Neural progenitor cell (in vitro differentiated cells): ENCODE data around the gene NT5C3A. TPM values are rescaled to one million over a fixed set of nuclear protein-coding genes. Genes with fewer than 3 reads are reported as not detected.
"Not testable (repeated sequence)": the region's sequence is repeated elsewhere in the genome, so short reads cannot be mapped to it uniquely, and the experiment has no call there.

Experiments used
- DNase-seq: peaks from one replicate; pipeline ENCODE4 v3.0.0-alpha.2; 2016; ENCODE audit warnings: low spot score
- H2AFZ ChIP-seq: fragments of 200-600 bp; sonication (generic); replicated peaks from 2 replicates; pipeline ENCODE4 v1.6.1; 2016; ENCODE audit warnings: antibody characterized with exemption
- H3F3A ChIP-seq: fragments of 200-600 bp; sonication (generic); 2 replicates; pipeline ENCODE4 v1.6.1; 2016; ENCODE audit warnings: antibody characterized with exemption, low read depth
- H3K27ac ChIP-seq: fragments of 200-600 bp; sonication (generic); 2 replicates; pipeline ENCODE4 v1.5.1; 2016; ENCODE audit warnings: mild to moderate bottlenecking
- H3K27me3 ChIP-seq: fragments of 200-600 bp; sonication (generic); 2 replicates; pipeline ENCODE4 v1.6.1; 2016; ENCODE audit warnings: mild to moderate bottlenecking, moderate library complexity
- H3K36me3 ChIP-seq: fragments of 200-600 bp; sonication (generic); 2 replicates; pipeline ENCODE4 v1.5.1; 2016
- H3K4me1 ChIP-seq: fragments of 200-600 bp; sonication (generic); 2 replicates; pipeline ENCODE4 v1.6.1; 2016; ENCODE audit warnings: mixed run types
- H3K4me2 ChIP-seq: fragments of 200-600 bp; sonication (generic); 2 replicates; pipeline ENCODE4 v1.6.1; 2016
- H3K4me3 ChIP-seq: fragments of 200-600 bp; sonication (generic); 2 replicates; pipeline ENCODE4 v1.5.1; 2016
- H3K79me2 ChIP-seq: fragments of 200-600 bp; sonication (generic); 2 replicates; pipeline ENCODE4 v1.6.1; 2016; ENCODE audit warnings: low read depth
- H3K9ac ChIP-seq: fragments of 200-600 bp; sonication (generic); 2 replicates; pipeline ENCODE4 v1.6.1; 2016
- H3K9me3 ChIP-seq: fragments of 200-600 bp; sonication (generic); 2 replicates; pipeline ENCODE4 v1.5.1; 2016; ENCODE audit warnings: low read depth
- H4K20me1 ChIP-seq: fragments of 200-600 bp; sonication (generic); 2 replicates; pipeline ENCODE4 v1.6.1; 2016; ENCODE audit warnings: low read depth
- H3K27ac Mint-ChIP-seq: 3 replicates; pipeline ENCODE4 v1.8.0; 2021; ENCODE audit warnings: mixed read lengths
- H3K27me3 Mint-ChIP-seq: 2 replicates; pipeline ENCODE4 v1.8.0; 2022; ENCODE audit warnings: low read depth, mild to moderate bottlenecking, inconsistent platforms, moderate library complexity, mixed read lengths; ENCODE audit not compliant: insufficient read depth
- H3K36me3 Mint-ChIP-seq: 3 replicates; pipeline ENCODE4 v1.8.0; 2021; ENCODE audit warnings: mixed read lengths
- H3K4me1 Mint-ChIP-seq: 3 replicates; pipeline ENCODE4 v1.8.0; 2021; ENCODE audit warnings: mixed read lengths
- H3K4me3 Mint-ChIP-seq: 3 replicates; pipeline ENCODE4 v1.8.0; 2021; ENCODE audit warnings: mild to moderate bottlenecking, moderate library complexity, mixed read lengths
- H3K9me3 Mint-ChIP-seq: 3 replicates; pipeline ENCODE4 v1.8.0; 2020; ENCODE audit warnings: mixed read lengths
- EZH2 ChIP-seq: fragments of 200-600 bp; sonication (generic); IDR thresholded peaks from 2 replicates; pipeline ENCODE4 v1.6.1; 2017; ENCODE audit warnings: antibody characterized with exemption, mild to moderate bottlenecking, moderate library complexity
- EZH2phosphoT487 ChIP-seq: fragments of 200-600 bp; sonication (generic); IDR thresholded peaks from 2 replicates; pipeline ENCODE4 v1.6.1; 2017; ENCODE audit warnings: antibody characterized with exemption
- total RNA-seq: library from RNA; depleted of rRNA; stranded (reverse); fragments of >200 nt; gene quantifications from 2 replicates; pipeline ENCODE4 v1.2.3, GENCODE V29; 2015; ENCODE audit warnings: low replicate concordance
- TF ChIP-seq, protein P1 (sequence below): fragments of 200-600 bp; sonication (generic); IDR thresholded peaks from 2 replicates; pipeline ENCODE4 v1.5.1; 2017; ENCODE audit warnings: antibody characterized with exemption, mild to moderate bottlenecking

Gene NT5C3A
- total RNA-seq, 1 donor from 2014 or later, result 72.1 TPM

DNA sequence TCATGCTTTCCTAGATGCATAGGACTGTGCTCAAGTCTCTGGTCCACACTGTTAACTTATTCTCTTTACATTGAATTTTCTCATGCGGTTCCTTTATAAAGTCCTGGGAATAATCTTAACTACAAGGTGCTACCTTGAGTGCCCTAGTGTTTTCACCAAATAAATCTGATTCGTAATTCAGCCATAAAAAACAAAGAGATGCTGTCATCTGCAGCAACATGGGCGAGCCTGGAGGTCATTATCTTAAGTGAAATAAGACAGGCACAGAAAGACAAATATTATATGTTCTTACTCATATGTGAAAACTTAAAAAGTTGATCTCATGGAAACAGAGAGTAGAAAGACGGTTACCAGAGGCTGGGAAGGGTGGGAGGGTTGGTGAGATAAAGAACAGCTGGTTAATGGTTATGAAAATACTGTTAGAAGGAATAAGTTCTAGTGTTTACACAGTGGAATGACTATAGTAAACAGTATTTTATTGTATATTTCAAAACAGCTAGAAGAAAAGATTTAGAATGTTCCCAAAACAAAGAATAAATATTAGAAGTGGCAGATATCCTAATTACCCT, 38.3 kb downstream of the NT5C3A start:
- Histone ChIP-seq H3K4me3 (no peak overlapping the region), H2AFZ (no peak overlapping the region), H3F3A (no peaks in the 10 kb centered on the region), H3K27ac (no peak overlapping the region), H4K20me1 (no peaks in the 10 kb centered on the region), H3K4me1 (no peaks in the 10 kb centered on the region), H3K9me3 (no peaks in the 10 kb centered on the region), H3K36me3 (peaks cover 6% of the 10 kb centered on the region), H3K27me3 (no peaks in the 10 kb centered on the region), H3K9ac (no peak overlapping the region), H3K4me2 (no peak overlapping the region), H3K79me2 (peaks cover 2% of the 10 kb centered on the region)
- H3K9me3 Mint-ChIP-seq, result no peaks in the 10 kb centered on the region
- no peak overlapping the region for H3K27ac Mint-ChIP-seq
- H3K4me1 Mint-ChIP-seq, result no peaks in the 10 kb centered on the region
- no peaks in the 10 kb centered on the region for H3K27me3 Mint-ChIP-seq
- no peak overlapping the region for H3K4me3 Mint-ChIP-seq
- H3K36me3 Mint-ChIP-seq, result peaks cover 9% of the 10 kb centered on the region
- no peak for TF ChIP-seq EZH2phosphoT487
- TF ChIP-seq, protein P1, sequence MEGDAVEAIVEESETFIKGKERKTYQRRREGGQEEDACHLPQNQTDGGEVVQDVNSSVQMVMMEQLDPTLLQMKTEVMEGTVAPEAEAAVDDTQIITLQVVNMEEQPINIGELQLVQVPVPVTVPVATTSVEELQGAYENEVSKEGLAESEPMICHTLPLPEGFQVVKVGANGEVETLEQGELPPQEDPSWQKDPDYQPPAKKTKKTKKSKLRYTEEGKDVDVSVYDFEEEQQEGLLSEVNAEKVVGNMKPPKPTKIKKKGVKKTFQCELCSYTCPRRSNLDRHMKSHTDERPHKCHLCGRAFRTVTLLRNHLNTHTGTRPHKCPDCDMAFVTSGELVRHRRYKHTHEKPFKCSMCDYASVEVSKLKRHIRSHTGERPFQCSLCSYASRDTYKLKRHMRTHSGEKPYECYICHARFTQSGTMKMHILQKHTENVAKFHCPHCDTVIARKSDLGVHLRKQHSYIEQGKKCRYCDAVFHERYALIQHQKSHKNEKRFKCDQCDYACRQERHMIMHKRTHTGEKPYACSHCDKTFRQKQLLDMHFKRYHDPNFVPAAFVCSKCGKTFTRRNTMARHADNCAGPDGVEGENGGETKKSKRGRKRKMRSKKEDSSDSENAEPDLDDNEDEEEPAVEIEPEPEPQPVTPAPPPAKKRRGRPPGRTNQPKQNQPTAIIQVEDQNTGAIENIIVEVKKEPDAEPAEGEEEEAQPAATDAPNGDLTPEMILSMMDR, result no peak
- TF ChIP-seq EZH2, result no peak
- DNase-seq, result no peak

DNA sequence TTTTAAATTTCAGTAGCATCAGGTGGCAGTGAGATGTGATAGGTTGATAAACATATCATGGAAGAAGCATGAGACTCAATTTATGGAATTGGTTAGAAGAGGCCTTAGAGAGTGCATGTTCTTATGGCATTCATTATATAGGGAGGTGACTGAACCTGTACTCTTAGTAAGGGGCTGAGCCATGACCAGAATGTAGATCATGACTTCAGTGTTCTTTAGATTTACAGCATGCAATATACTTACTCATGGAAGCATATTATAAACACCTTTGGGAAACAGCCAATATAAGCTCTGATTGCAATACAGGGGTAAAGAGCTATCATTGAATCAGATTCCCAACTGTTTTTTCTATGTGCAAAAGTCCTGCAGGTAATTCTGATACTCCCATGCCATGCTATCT, 50.2 kb downstream of the NT5C3A start:
- peaks cover 2% of the 10 kb centered on the region for H3K27me3 Mint-ChIP-seq
- H3K4me1 ChIP-seq, result no peaks in the 10 kb centered on the region
- H2AFZ ChIP-seq, result no peak overlapping the region
- no peak overlapping the region for H3K27ac Mint-ChIP-seq
- H3K4me2 ChIP-seq, result no peak overlapping the region
- no peak for DNase-seq
- H3K27me3 ChIP-seq, result no peaks in the 10 kb centered on the region
- H3K27ac ChIP-seq, result no peak overlapping the region
- no peaks in the 10 kb centered on the region for H3K79me2 ChIP-seq
- no peaks in the 10 kb centered on the region for H4K20me1 ChIP-seq
- H3F3A ChIP-seq, result no peaks in the 10 kb centered on the region
- peaks cover 3% of the 10 kb centered on the region for H3K36me3 ChIP-seq
- no peaks in the 10 kb centered on the region for H3K4me1 Mint-ChIP-seq
- H3K9ac ChIP-seq, result no peak overlapping the region
- no peak overlapping the region for H3K4me3 ChIP-seq
- H3K9me3 ChIP-seq, result no peaks in the 10 kb centered on the region
- peaks cover 31% of the 10 kb centered on the region for H3K36me3 Mint-ChIP-seq
- no peak overlapping the region for H3K4me3 Mint-ChIP-seq
- TF ChIP-seq EZH2phosphoT487 (no peak), EZH2 (no peak)
- TF ChIP-seq, protein P1, result no peak
- no peaks in the 10 kb centered on the region for H3K9me3 Mint-ChIP-seq

DNA sequence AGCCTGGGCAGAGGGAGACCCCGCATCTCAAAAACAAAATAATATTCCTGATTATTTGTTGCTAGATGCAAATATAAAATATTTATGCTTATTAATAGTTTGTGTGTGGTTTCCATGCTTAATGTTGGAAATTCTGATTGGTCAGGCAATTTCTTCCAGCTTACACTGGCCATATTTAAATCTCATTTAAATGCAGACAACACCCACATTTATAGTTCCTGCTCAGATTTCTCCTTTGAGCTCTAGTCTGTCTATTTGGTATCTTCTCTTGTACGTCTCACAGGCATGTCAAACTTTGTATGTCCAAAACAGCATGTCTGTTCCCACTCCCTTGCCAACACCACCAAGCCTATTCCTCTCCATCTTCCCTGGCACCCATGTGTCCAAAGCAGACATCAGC, 52.8 kb downstream of the NT5C3A start:
- DNase-seq, result no peak

DNA sequence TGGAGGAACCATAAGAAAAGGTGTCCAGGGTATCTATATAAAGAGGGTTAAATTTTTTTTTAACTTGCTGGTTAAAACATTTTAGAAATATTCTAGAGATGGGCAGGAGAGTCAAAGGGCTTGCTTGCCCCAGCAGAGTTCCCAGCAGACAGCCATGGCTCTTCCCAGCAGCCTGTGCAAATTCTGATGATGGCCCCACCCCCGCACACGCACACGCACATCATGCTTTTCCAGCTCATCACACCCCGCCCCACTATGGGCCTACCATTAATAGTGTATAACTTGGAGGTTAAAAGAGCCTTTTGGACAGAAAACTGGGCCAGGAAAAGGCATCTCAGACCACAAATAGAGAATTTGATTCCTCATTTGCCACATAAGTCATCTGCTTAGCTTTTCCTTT, 56.9 kb downstream of the NT5C3A start:
- not testable (repeated sequence) for H3K4me3 Mint-ChIP-seq, H3K9me3 Mint-ChIP-seq, H3K9me3 ChIP-seq, H3K27me3 Mint-ChIP-seq, DNase-seq, H3F3A ChIP-seq, H3K79me2 ChIP-seq, H3K36me3 ChIP-seq, H3K4me1 ChIP-seq, H3K4me3 ChIP-seq, H3K36me3 Mint-ChIP-seq, H3K27me3 ChIP-seq, H4K20me1 ChIP-seq, H3K27ac ChIP-seq, H3K4me1 Mint-ChIP-seq, H3K4me2 ChIP-seq, H3K9ac ChIP-seq, H2AFZ ChIP-seq, H3K27ac Mint-ChIP-seq

More for the DNA sequence above, 52.8 kb downstream of the NT5C3A start:
- Histone ChIP-seq H3K79me2 (no peaks in the 10 kb centered on the region), H2AFZ (no peak overlapping the region), H3K27me3 (no peaks in the 10 kb centered on the region), H3F3A (no peaks in the 10 kb centered on the region), H3K4me2 (no peak overlapping the region), H3K4me1 (no peaks in the 10 kb centered on the region), H3K9ac (no peak overlapping the region), H3K36me3 (peaks cover 3% of the 10 kb centered on the region), H3K27ac (no peak overlapping the region), H4K20me1 (no peaks in the 10 kb centered on the region), H3K9me3 (no peaks in the 10 kb centered on the region), H3K4me3 (no peak overlapping the region)
- H3K27ac Mint-ChIP-seq, result no peak overlapping the region
- TF ChIP-seq EZH2, result no peak
- TF ChIP-seq EZH2phosphoT487, result no peak
- TF ChIP-seq, protein P1, result no peak
- H3K4me3 Mint-ChIP-seq, result no peak overlapping the region
- H3K4me1 Mint-ChIP-seq, result peaks cover 3% of the 10 kb centered on the region
- H3K36me3 Mint-ChIP-seq, result peaks cover 19% of the 10 kb centered on the region
- no peaks in the 10 kb centered on the region for H3K9me3 Mint-ChIP-seq
- peaks cover 2% of the 10 kb centered on the region for H3K27me3 Mint-ChIP-seq

DNA sequence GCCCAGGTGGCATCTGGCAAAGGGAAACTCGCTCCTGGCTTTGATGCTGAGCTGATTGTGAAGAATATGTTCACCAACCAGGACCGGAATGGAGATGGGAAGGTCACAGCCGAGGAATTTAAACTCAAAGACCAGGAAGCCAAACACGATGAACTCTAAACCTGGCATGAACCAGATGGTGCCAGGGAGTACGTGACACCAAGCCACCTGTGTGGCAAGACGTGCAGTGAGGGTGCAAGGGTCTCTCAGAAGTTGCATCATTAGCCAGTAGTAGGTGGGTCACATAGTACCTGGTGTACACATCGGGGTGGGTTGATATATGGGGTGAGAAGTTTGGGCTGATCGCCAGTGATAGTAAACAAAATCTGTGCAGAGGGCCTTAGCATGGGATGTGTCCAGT, 57.4 kb downstream of the NT5C3A start:
- H3K4me2 ChIP-seq, H3K36me3 Mint-ChIP-seq, H3K27ac ChIP-seq, H3F3A ChIP-seq, H3K4me3 Mint-ChIP-seq, H3K27ac Mint-ChIP-seq, DNase-seq, H3K4me3 ChIP-seq, H3K36me3 ChIP-seq, H2AFZ ChIP-seq, H3K79me2 ChIP-seq, H3K9me3 Mint-ChIP-seq, H3K27me3 ChIP-seq, H3K27me3 Mint-ChIP-seq, H3K4me1 ChIP-seq, H4K20me1 ChIP-seq, H3K9ac ChIP-seq, H3K4me1 Mint-ChIP-seq, H3K9me3 ChIP-seq: not testable (repeated sequence)

DNA sequence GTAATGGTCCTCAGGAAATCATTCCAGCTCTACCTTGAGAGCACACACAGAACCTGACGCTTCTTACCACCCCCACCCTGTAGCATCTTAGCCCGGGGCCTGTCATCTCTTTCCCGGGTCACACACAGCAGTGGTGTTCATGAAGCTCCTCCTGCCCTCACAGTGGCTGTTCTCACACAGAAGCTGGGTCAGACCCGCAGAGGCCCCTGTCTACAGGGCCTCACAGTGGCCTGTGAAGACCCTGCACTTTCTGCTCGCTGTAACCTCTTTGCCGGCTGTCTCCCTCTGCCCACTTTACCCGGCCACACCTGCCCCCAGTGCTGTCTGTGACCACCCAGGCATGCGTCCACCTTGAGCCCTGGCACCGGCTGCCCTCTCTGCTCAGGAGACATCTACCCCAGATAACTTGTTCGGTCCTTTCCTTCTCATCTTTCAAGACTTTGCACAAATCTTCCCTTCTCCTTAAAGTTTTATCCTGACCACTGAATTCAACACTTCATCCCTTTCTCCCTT, 58.4 kb downstream of the NT5C3A start:
- peak overlapping the region; percentile 21 for H3K27ac Mint-ChIP-seq
- not testable (repeated sequence) for H3F3A ChIP-seq, H3K9me3 Mint-ChIP-seq, H3K4me3 Mint-ChIP-seq, H3K9me3 ChIP-seq, H3K36me3 Mint-ChIP-seq, H3K4me3 ChIP-seq, H3K4me2 ChIP-seq, H3K27me3 ChIP-seq, H4K20me1 ChIP-seq, H3K79me2 ChIP-seq, H3K9ac ChIP-seq, H3K27ac ChIP-seq, H2AFZ ChIP-seq, H3K36me3 ChIP-seq, DNase-seq, H3K4me1 Mint-ChIP-seq, H3K4me1 ChIP-seq, H3K27me3 Mint-ChIP-seq
